HepG2 (cell line): Measurements from ENCODE around the gene MVP. TPM values are rescaled to one million over a fixed set of nuclear protein-coding genes. Genes with fewer than 3 reads are reported as not detected.

Source experiments
- ARID5B ChIP-seq: IDR thresholded peaks from 2 replicates; pipeline ENCODE4 v1.4.0; 2020; ENCODE audit warnings: mild to moderate bottlenecking, missing genetic modification reagents
- CEBPB ChIP-seq: IDR thresholded peaks from 2 replicates; pipeline ENCODE4 v1.6.1; 2011; ENCODE audit warnings: low read depth, low read length, improper control_type of control experiment, borderline replicate concordance
- EEA1 ChIP-seq: sonication (generic); formaldehyde crosslinking; IDR thresholded peaks from 2 replicates; pipeline ENCODE4 v1.5.1; 2020; ENCODE audit warnings: mild to moderate bottlenecking, missing genetic modification reagents, borderline replicate concordance
- FOSL1 ChIP-seq: sonication (generic); formaldehyde crosslinking; IDR thresholded peaks from 2 replicates; pipeline ENCODE4 v1.9.0; 2021; ENCODE audit warnings: missing genetic modification reagents, borderline replicate concordance
- GATAD1 ChIP-seq: IDR thresholded peaks from 2 replicates; pipeline ENCODE4 v1.6.1; 2016; ENCODE audit warnings: missing genetic modification reagents, missing compliant biosample characterization
- KLF16 ChIP-seq, 2 experiments: sonication (generic) in 1 of 2; formaldehyde crosslinking in 1 of 2; IDR thresholded peaks; 2 replicates each; pipeline versions ENCODE4 v1.6.1 to v1.8.0; 2016 to 2023; ENCODE audit warnings: missing genetic modification reagents in 2 of 2, missing compliant biosample characterization in 1 of 2
- MIER3 ChIP-seq: IDR thresholded peaks from 2 replicates; pipeline ENCODE4 v1.6.1; 2016; ENCODE audit warnings: missing compliant biosample characterization, borderline replicate concordance
- MTF1 ChIP-seq: sonication (generic); formaldehyde crosslinking; IDR thresholded peaks from 2 replicates; pipeline ENCODE4 v1.5.0; 2020; ENCODE audit warnings: missing genetic modification reagents
- SMAD1 ChIP-seq: sonication (generic); formaldehyde crosslinking; IDR thresholded peaks from 2 replicates; pipeline ENCODE4 v1.4.0; 2020; ENCODE audit warnings: missing genetic modification reagents, low read depth, mild to moderate bottlenecking, borderline replicate concordance
- SRSF1 ChIP-seq: fragments of 200-400 bp; formaldehyde crosslinking; optimal IDR thresholded peaks from 2 replicates; pipeline ENCODE3; 2017; ENCODE audit warnings: mild to moderate bottlenecking, low read depth, low read length, moderate library complexity
- SYNCRIP ChIP-seq: fragments of 200-400 bp; formaldehyde crosslinking; IDR thresholded peaks from 2 replicates; pipeline ENCODE4 v1.6.1; 2018; ENCODE audit warnings: mild to moderate bottlenecking, low read depth, low read length; ENCODE audit not compliant: insufficient read depth
- ZBTB2 ChIP-seq: sonication (generic); formaldehyde crosslinking; IDR thresholded peaks from 2 replicates; pipeline ENCODE4 v1.8.0; 2022; ENCODE audit warnings: low read depth, missing genetic modification reagents
- ZNF17 ChIP-seq: sonication (generic); formaldehyde crosslinking; IDR thresholded peaks from 2 replicates; pipeline ENCODE4 v1.5.0; 2020; ENCODE audit warnings: mild to moderate bottlenecking, missing genetic modification reagents
- ZNF317 ChIP-seq: sonication (generic); formaldehyde crosslinking; IDR thresholded peaks from 2 replicates; pipeline ENCODE4 v1.5.0; 2020; ENCODE audit warnings: mild to moderate bottlenecking, missing genetic modification reagents
- ZNF652 ChIP-seq: IDR thresholded peaks from 2 replicates; pipeline ENCODE4 v1.6.1; 2016; ENCODE audit warnings: low read depth, borderline replicate concordance
- ZNF678 ChIP-seq: sonication (generic); formaldehyde crosslinking; IDR thresholded peaks from 2 replicates; pipeline ENCODE4 v1.4.0; 2020; ENCODE audit warnings: mild to moderate bottlenecking, missing genetic modification reagents
- polyA plus RNA-seq, 8 experiments: library from polyadenylated mRNA; depleted of rRNA in 3 of 8; stranded (reverse) in 7 of 8; unstranded in 1 of 8; fragments of >200 nt; fragmentation: Illumina TruSeq in 4 of 8; extraction: Trizol in 4 of 8; gene quantifications; 2 replicates each; pipeline versions ENCODE4 v1.2.1 to v1.2.3, GENCODE V29; 2011 to 2016; ENCODE audit warnings: low read depth in 4 of 8, missing spikeins in 1 of 8, mixed read lengths in 1 of 8; ENCODE audit not compliant: insufficient read depth in 1 of 8
- total RNA-seq, 5 experiments: library from RNA; depleted of rRNA; stranded (reverse); fragments of >200 nt; fragmentation: Illumina TruSeq; extraction: Trizol; gene quantifications; 2 replicates each; pipeline ENCODE4 v1.2.3, GENCODE V29; 2016; ENCODE audit warnings: low read depth in 1 of 5
- TF ChIP-seq, protein P1 (sequence below), 2 experiments: sonication (generic) in 1 of 2; formaldehyde crosslinking in 1 of 2; IDR thresholded peaks; 2 replicates each; pipeline versions ENCODE4 v1.4.0 to v1.6.1; 2016 to 2020; ENCODE audit warnings: borderline replicate concordance in 1 of 2, low read depth in 1 of 2, mild to moderate bottlenecking in 1 of 2, missing genetic modification reagents in 1 of 2

The MVP gene
- total and polyA plus RNA-seq, 2 of the 13 experiments (the other 11 are each of a cell fraction or from before 2014, with no cell fraction given) = 22.9 to 43.5 TPM

GRCh38 chr16:29891525-29892457, 71.5 kb downstream of the MVP start (continued):
- TF ChIP-seq ZBTB2 (CRISPR knock-in tag) (no peak), SRSF1 (no peak), ZNF317 (CRISPR knock-in tag) (no peak), EEA1 (CRISPR knock-in tag) (no peak), GATAD1 (no peak), FOSL1 (CRISPR knock-in tag) (no peak), SYNCRIP (no peak), SMAD1 (CRISPR knock-in tag) (no peak), ZNF17 (CRISPR knock-in tag) (no peak), ZNF678 (CRISPR knock-in tag) (no peak), MIER3 (CRISPR knock-in tag) (0 out of 2 replicates have a peak, but pooled peaks have one; percentile 32), MTF1 (CRISPR knock-in tag) (no peak), ZNF652 (CRISPR knock-in tag) (no peak), CEBPB (peak; percentile 98), KLF16 (CRISPR knock-in tag; IDR thresholded peaks at IDR 0.05) (peak in 1 of 2 experiments; percentile 73; a peak in 1 of 4 replicates), ARID5B (CRISPR knock-in tag) (peak; percentile 81)
- TF ChIP-seq, protein P1, sequence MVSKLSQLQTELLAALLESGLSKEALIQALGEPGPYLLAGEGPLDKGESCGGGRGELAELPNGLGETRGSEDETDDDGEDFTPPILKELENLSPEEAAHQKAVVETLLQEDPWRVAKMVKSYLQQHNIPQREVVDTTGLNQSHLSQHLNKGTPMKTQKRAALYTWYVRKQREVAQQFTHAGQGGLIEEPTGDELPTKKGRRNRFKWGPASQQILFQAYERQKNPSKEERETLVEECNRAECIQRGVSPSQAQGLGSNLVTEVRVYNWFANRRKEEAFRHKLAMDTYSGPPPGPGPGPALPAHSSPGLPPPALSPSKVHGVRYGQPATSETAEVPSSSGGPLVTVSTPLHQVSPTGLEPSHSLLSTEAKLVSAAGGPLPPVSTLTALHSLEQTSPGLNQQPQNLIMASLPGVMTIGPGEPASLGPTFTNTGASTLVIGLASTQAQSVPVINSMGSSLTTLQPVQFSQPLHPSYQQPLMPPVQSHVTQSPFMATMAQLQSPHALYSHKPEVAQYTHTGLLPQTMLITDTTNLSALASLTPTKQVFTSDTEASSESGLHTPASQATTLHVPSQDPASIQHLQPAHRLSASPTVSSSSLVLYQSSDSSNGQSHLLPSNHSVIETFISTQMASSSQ (IDR thresholded peaks at IDR 0.05; ENCODE audit: low read depth) = peak; percentile 28; the same call in 1 of the 2 replicates
- TF ChIP-seq, protein P1 (CRISPR knock-in tag; IDR thresholded peaks at IDR 0.05; ENCODE audit: borderline replicate concordance) = no peak; the same call in 1 of the 2 replicates
